OCI-LY3 (cell line): ENCODE results near the gene ANKLE1.

Experiments
- EZH2phosphoT487 ChIP-seq: fragments of 200-600 bp; shearing (Covaris generic); IDR thresholded peaks from 2 replicates; pipeline ENCODE4 v1.6.1; 2018; ENCODE audit warnings: antibody characterized with exemption, mixed run types, low read depth
- TF ChIP-seq, protein P1 (sequence below): fragments of 200-600, 300-600 bp; sonication (generic); IDR thresholded peaks from 2 replicates; pipeline ENCODE4 v1.5.1; 2014; ENCODE audit warnings: antibody characterized with exemption, low read length, low read depth

DNA sequence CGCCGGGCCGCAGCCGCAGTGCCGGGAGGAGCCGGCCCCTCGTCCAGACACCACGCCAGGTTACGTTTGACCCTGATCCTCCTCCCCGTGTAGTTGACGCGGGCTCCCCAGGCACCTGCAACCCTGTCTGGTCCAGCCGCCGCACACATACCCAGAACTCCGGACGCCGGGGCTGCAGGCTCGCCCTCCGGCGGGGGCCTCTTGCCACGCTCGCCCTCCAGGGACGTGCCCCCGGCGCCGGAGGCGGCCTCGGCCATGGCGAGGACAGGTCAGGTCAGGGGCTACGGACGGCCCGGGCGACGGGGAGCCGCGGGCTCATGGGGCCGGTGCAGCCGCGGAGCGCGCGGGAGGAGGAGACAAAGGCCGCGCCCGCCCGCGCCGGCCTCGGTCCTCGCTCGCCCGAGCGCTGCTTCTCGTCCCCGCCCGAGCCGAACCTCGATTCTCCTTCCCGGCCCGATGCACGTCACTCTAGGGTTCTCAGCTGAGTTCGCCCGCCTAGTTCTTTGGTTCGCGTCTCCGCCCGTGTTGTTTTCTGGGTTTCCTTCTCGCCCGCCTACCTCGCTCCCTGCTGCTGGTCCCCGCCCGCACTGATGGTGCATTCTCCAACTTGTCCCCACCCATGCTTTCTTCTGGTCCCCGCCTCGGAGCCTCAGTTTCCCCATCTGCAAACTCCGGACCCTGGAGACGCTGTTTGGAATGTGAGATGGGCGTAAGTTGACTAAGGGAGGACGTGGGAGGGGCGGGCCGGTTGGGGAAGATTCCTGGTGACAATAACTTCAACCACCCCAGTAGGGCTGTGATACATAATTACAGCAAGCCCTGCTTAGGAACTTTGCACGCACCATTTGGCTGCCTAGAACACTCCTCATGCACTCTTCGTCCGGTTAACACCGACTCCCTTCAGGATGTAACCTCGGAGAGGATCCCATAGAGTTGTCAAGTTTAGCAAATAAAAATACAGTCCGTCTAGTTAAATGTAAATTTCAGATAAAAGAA lies 53.0 kb downstream of the ANKLE1 start, which contains the start of gene ANO8:
- TF ChIP-seq, protein P1, sequence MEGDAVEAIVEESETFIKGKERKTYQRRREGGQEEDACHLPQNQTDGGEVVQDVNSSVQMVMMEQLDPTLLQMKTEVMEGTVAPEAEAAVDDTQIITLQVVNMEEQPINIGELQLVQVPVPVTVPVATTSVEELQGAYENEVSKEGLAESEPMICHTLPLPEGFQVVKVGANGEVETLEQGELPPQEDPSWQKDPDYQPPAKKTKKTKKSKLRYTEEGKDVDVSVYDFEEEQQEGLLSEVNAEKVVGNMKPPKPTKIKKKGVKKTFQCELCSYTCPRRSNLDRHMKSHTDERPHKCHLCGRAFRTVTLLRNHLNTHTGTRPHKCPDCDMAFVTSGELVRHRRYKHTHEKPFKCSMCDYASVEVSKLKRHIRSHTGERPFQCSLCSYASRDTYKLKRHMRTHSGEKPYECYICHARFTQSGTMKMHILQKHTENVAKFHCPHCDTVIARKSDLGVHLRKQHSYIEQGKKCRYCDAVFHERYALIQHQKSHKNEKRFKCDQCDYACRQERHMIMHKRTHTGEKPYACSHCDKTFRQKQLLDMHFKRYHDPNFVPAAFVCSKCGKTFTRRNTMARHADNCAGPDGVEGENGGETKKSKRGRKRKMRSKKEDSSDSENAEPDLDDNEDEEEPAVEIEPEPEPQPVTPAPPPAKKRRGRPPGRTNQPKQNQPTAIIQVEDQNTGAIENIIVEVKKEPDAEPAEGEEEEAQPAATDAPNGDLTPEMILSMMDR = no peak
- no peak for TF ChIP-seq EZH2phosphoT487
